ENCODE measurements around the gene FILIP1L. TPM values are rescaled to one million over a fixed set of nuclear protein-coding genes. Genes with fewer than 3 reads are reported as not detected.
A peak's percentile ranks its signal among the peaks of the same experiment; 100 is the strongest.

FILIP1L gene
- total RNA-seq, 1 donor = 15.2 TPM

GRCh38 chr3:100081311-100081710, 33.0 kb downstream of the FILIP1L start:
- DNase-seq (ENCODE audit: low read depth) = no peak
- TF ChIP-seq CTCF (IDR thresholded peaks at IDR 0.05; ENCODE audit: insufficient read depth, low read length) = no peak
- no peak overlapping the region for H3K4me3 ChIP-seq (ENCODE audit: low read depth, low read length)

- H3K4me3 ChIP-seq (ENCODE audit: low read depth, low read length) = no peak overlapping the region
- peak; percentile 78 for DNase-seq (ENCODE audit: low read depth)
These were observed 33.7 kb downstream of the FILIP1L start for GRCh38 chr3:100080573-100080972.

GRCh38 chr3:100079328-100079727, 35.0 kb downstream of the FILIP1L start:
- DNase-seq (ENCODE audit: low read depth) = no peak
- no peak for TF ChIP-seq CTCF (IDR thresholded peaks at IDR 0.05; ENCODE audit: insufficient read depth, low read length)
- no peak overlapping the region for H3K4me3 ChIP-seq (ENCODE audit: low read depth, low read length)

More at GRCh38 chr3:100080573-100080972, 33.7 kb downstream of the FILIP1L start:
- no peak for TF ChIP-seq CTCF (IDR thresholded peaks at IDR 0.05; ENCODE audit: insufficient read depth, low read length)

- no peak overlapping the region for H3K4me3 ChIP-seq (ENCODE audit: low read depth, low read length)
- no peak for TF ChIP-seq CTCF (IDR thresholded peaks at IDR 0.05; ENCODE audit: insufficient read depth, low read length)
- DNase-seq (ENCODE audit: low read depth) = no peak
These were observed 37.4 kb downstream of the FILIP1L start for GRCh38 chr3:100076731-100077529.

- no peak for TF ChIP-seq CTCF (IDR thresholded peaks at IDR 0.05; ENCODE audit: insufficient read depth, low read length)
- no peak overlapping the region for H3K4me3 ChIP-seq (ENCODE audit: low read depth, low read length)
These were observed 38.2 kb downstream of the FILIP1L start for GRCh38 chr3:100075851-100076730.

GRCh38 chr3:100075196-100075595, 39.1 kb downstream of the FILIP1L start:
- H3K4me3 ChIP-seq (ENCODE audit: low read depth, low read length) = no peak overlapping the region
- DNase-seq (ENCODE audit: low read depth) = no peak
- TF ChIP-seq CTCF (IDR thresholded peaks at IDR 0.05; ENCODE audit: insufficient read depth, low read length) = no peak

More at GRCh38 chr3:100075851-100076730, 38.2 kb downstream of the FILIP1L start:
- DNase-seq (ENCODE audit: low read depth) = no peak

Measured in fibroblast of the aortic adventitia (primary cell).